ENCODE measurements around the gene LUC7L. TPM values are rescaled to one million over a fixed set of nuclear protein-coding genes. Genes with fewer than 3 reads are reported as not detected.
"Not testable (repeated sequence)": the region's sequence is repeated elsewhere in the genome, so short reads cannot be mapped to it uniquely, and the experiment has no call there.

The LUC7L gene
- total and polyA plus RNA-seq, 5 experiments from 2014 or later = 4.5 to 194 (median 11.9) TPM

DNA sequence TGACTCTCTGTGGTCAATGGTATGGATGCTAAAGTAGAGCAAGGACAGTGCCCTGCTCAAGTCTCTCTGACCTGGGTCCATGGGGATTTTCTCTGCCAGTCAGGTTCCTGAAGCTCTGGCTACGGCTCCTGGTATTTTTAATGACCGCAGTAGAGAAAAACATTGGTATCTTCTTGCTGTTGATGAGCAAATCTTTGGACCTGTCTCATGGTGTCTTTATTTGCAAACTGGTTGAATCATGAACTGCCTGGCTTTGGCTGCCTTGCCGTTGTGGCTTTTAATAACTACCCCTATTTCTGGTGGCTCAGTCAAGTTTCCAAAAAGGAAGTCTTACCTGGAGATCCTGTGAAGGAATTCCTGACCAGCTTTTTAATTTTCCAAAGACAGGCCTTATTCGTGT is 14.1 kb upstream of the LUC7L start:
- H3K27me3 Mint-ChIP-seq = no peaks in the 10 kb centered on the region
- H3K4me1 Mint-ChIP-seq = peaks cover 0 to 38% (median 15%) of the 10 kb centered on the region in 4 donors
- POLR2A ChIA-PET = interaction anchor here (0.7 kb wide), 1 partner anchor 546 kb away, joined by 3 read pairs; no protein-coding TSS in a partner anchor

DNA sequence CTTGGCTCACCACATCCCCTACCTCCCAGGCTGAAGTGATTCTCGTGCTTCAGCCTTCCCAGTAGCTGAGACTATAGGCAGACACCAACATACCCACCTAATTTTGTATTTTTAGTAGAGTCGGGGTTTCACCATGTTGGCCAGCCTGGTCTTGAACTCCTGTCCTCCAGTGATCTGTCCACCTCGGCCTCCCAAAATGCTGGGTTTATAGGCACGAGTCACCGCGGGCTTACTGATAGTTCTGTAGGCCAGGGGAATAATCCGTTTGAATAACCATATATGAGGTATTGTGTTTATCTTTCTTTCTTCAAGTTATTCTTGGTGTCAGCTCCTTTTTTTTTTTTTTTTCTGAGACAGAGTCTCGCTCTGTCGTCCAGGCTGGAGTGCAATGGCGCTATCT is 13.0 kb upstream of the LUC7L start:
- peaks cover 0 to 19% (median 0%) of the 10 kb centered on the region in 3 donors for H3K36me3 Mint-ChIP-seq
- POLR2A ChIA-PET = interaction anchor here (1.3 kb wide), 1 partner anchor 11 kb away, joined by 3 read pairs; no protein-coding TSS in a partner anchor
- H3K27me3 Mint-ChIP-seq = no peaks in the 10 kb centered on the region
- H3K9me3 Mint-ChIP-seq = no peaks in the 10 kb centered on the region
- DNase-seq = no peak
- no peak overlapping the region for H3K4me3 Mint-ChIP-seq
- H3K27ac Mint-ChIP-seq = peak overlapping the region in 1 of 10 donors; percentile 69
- peaks cover 0 to 39% (median 15%) of the 10 kb centered on the region in 4 donors for H3K4me1 Mint-ChIP-seq
- ATAC-seq = no peak

More for the DNA sequence above, 14.1 kb upstream of the LUC7L start:
- ATAC-seq = no peak
- Mint-ChIP-seq H3K4me3 (no peak overlapping the region), H3K9me3 (no peaks in the 10 kb centered on the region), H3K27ac (no peak overlapping the region), H3K36me3 (peaks cover 0 to 25% (median 0%) of the 10 kb centered on the region in 3 donors)
- DNase-seq = no peak

DNA sequence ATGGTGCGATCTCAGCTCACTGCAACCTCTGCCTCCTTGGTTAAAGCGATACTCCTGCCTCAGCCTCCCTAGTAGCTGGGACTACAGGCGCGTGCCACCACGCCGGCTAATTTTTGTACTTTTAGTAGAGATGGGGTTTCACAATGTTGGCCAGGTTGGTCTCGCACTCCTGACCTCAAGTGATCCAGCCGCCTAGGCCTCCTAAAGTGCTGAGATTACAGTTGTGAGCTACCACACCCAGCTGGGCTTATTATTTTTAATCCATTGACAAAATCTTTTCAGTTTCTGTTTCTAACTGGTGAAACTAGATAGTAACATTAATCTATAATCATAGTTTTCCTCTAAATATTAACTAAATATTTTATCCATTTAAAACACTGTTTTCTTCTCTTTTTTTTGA is 11.3 kb upstream of the LUC7L start:
- H3K27ac Mint-ChIP-seq = no peak overlapping the region
- no peaks in the 10 kb centered on the region for H3K9me3 Mint-ChIP-seq
- peaks cover 3 to 40% (median 18%) of the 10 kb centered on the region in 4 donors for H3K4me1 Mint-ChIP-seq
- POLR2A ChIA-PET = interaction anchor here (0.7 kb wide), 1 partner anchor 12 kb away, joined by 3 read pairs; no protein-coding TSS in a partner anchor
- DNase-seq (no peak), ATAC-seq (no peak)
- peaks cover 0 to 19% (median 0%) of the 10 kb centered on the region in 3 donors for H3K36me3 Mint-ChIP-seq
- no peak overlapping the region for H3K4me3 Mint-ChIP-seq
- H3K27me3 Mint-ChIP-seq = no peaks in the 10 kb centered on the region

DNA sequence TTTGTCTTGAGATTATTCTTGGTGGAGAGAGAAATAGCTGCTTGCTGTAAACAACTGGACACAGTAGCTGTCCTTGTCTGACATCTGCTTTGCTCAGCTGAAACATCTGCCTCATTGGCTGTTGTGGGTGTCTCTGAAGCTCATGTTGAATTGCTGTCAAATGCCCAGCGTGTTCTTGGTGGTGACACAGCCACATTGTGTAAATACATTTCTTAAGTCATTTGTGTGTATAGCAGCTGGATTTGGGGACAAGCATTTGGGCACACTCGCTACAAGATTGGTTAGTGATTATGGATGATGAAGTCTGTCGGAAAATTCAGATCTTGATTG is 10.7 kb upstream of the LUC7L start:
- Mint-ChIP-seq H3K9me3 (no peaks in the 10 kb centered on the region), H3K27ac (peak overlapping the region in 2 of 10 donors; percentile 1 to 19), H3K27me3 (no peaks in the 10 kb centered on the region), H3K4me3 (no peak overlapping the region), H3K4me1 (peaks cover 9 to 44% (median 22%) of the 10 kb centered on the region in 4 donors), H3K36me3 (peaks cover 0 to 17% (median 0%) of the 10 kb centered on the region in 3 donors)
- POLR2A ChIA-PET = interaction anchor here (0.9 kb wide), 1 partner anchor 10 kb away, joined by 3 read pairs; no protein-coding TSS in a partner anchor
- DNase-seq = no peak
- ATAC-seq = no peak

DNA sequence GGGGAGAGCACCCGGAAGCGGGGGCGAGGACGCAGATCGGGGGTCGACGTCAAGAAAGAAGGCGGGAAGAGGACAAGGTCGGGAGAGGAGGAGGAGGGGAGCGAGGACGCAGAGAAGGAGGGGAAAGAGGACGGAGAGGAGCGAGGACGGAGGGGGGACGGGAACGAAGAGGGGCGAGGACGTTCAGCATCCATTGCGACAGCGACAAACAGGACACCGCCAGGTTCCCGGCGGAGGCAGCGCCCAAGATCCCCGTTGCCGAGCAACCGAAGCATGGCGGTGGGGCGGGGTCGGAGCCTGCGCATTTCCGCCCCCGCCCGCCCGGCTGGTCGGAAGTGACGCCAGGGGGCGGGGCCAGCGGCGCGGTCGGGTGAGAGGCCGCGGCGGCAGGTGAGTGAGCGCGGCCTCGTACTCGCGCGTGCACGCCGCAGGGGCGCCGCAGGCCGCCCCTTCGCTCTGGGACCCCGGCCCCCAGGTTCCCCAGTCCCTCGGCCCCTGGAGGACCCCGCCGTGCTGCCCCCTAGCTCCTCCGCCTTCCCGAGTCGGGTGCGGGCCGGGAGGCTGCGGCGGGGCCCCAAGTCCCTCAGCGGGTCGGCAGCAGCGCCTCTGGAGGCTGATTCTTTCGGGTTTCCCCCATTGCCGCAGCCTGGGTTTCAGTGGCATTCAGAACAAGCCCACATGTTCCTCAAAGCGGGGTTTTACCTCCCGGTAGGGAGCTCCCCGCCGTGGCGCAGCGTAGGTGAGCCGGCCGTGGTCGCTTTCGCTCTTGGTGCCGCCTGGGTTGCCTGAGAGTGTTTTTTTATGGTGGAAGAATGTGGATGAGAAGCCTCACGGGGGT is 5.4 kb upstream of the LUC7L start, which contains the start of gene FAM234A:
FAM234A (plus strand) TSS at position 354 of the 838 bp plus-strand sequence. CDS start 19,593 bp downstream, outside the sequence.
- Mint-ChIP-seq H3K9me3 (no peaks in the 10 kb centered on the region), H3K27me3 (no peaks in the 10 kb centered on the region)

DNA sequence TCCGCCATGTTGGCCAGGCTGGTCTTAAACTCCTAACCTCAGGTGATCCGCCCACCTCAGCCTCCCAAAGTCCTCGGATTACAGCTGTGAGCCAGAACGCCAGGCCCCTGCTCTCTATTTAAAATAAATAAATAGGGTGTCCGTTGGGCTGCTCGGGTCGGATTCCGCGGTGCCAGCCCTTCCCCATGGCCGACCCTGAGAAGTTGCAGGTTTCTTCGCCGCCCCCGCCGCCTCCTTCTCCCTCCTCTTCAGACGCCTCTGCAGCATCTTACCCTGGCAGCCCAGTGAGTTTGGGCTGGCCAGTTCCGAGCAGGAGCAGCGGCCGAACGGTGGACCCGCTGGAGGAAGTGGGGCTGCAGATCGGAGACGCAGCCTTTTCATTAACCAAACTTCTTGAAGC is 1.7 kb upstream of the LUC7L start:
- peak overlapping the region in 2 of 10 donors; percentile 12 to 45 for H3K4me3 Mint-ChIP-seq
- no peaks in the 10 kb centered on the region for H3K9me3 Mint-ChIP-seq
- H3K27ac Mint-ChIP-seq = peak overlapping the region in 2 of 10 donors; percentile 21 to 24
- DNase-seq (no peak), ATAC-seq (no peak)
- POLR2A ChIA-PET = interaction anchor here (0.6 to 1.4 kb wide), 3 partner anchors 73 to 140 kb away, joined by 3 to 4 read pairs (median 3); no protein-coding TSS in a partner anchor
- H3K4me1 Mint-ChIP-seq = peaks cover 18 to 45% (median 40%) of the 10 kb centered on the region in 4 donors
- no peaks in the 10 kb centered on the region for H3K27me3 Mint-ChIP-seq
- H3K36me3 Mint-ChIP-seq = peaks cover 0 to 25% (median 3%) of the 10 kb centered on the region in 3 donors

More for the DNA sequence above, 5.4 kb upstream of the LUC7L start, which contains the start of gene FAM234A:
- peak; percentile 86 to 90 for ATAC-seq
- peaks cover 11 to 21% (median 17%) of the 10 kb centered on the region in 4 donors for H3K4me1 Mint-ChIP-seq
- peak within 1 kb of the TSS; percentile 90 to 99 (median 96) for H3K4me3 Mint-ChIP-seq
- no peaks in the 10 kb centered on the region for H3K36me3 Mint-ChIP-seq
- peak within 1 kb of the TSS; percentile 94 to 100 (median 100) for H3K27ac Mint-ChIP-seq
- POLR2A ChIA-PET = interaction anchor here (0.6 to 3.2 kb wide), 20 partner anchors 11 to 1773 kb away, joined by 3 to 25 read pairs (median 6); partner anchors contain the start of genes ARHGDIG, AXIN1, DECR2 and POLR3K
- peak; percentile 90 to 99 (median 96) for DNase-seq

DNA sequence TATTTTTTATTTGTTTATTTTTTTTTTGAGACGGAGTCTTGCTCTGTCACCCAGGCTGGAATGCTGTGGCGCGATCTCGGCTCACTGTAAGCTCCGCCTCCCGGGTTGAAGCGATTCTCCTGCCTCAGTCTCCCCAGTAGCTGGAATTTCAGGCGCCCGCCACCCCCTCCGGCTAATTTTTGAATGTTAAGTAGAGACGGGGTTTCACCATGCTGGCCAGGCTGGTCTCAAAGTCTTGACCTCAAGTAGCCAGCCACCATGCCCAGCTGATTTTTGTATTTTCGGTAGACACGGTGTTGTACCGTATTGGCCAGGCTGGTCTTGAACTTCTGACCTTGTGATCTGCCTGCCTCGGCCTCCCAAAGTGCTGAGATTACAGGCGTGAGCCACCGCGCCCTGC is 1.1 kb upstream of the LUC7L start:
- not testable (repeated sequence) for H3K9me3 Mint-ChIP-seq, H3K27me3 Mint-ChIP-seq, ATAC-seq, DNase-seq
- POLR2A ChIA-PET = interaction anchor here (0.8 to 1.8 kb wide), 6 partner anchors 9 to 171 kb away, joined by 3 to 6 read pairs (median 4); partner anchors contain the start of gene DECR2
- Mint-ChIP-seq H3K27ac (peak overlapping the region in 3 of 10 donors; percentile 20 to 24 (median 21)), H3K4me3 (peak overlapping the region in 3 of 10 donors; percentile 19 to 85 (median 32)), H3K36me3 (peaks cover 0 to 31% (median 5%) of the 10 kb centered on the region in 3 donors), H3K4me1 (peaks cover 17 to 44% (median 36%) of the 10 kb centered on the region in 4 donors)

DNA sequence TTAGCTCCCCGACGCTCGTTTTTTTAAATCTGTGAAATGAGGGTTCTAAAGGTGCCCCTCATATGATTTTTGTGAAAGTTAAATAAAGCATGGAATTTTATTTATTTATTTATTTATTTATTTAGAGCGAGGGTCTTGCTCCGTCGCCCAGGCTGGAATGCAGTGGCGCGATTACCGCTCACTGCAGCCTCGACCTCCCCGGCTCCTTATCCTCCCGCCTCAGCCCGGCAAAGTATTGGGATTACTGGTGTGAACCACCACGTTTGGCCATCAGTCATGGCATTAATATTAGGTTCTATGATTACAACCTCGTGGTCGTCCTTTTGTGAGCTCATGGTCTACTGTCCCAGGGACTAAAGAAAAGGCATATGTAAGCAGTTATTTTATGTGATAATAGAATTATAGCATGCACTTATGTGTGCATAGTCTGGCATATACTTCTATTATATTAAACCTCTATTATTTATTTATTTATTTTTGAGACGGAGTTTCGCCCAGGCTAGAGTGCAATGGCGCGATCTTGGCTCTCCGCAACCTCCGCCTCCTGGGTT is 557 bp upstream of the LUC7L start:
- Mint-ChIP-seq H3K27me3 (no peaks in the 10 kb centered on the region), H3K4me3 (peak overlapping the region; percentile 12 to 88 (median 78)), H3K4me1 (peaks cover 13 to 39% (median 32%) of the 10 kb centered on the region in 4 donors), H3K36me3 (peaks cover 0 to 35% (median 5%) of the 10 kb centered on the region in 3 donors), H3K27ac (peak overlapping the region; percentile 62 to 96 (median 86)), H3K9me3 (no peaks in the 10 kb centered on the region)
- POLR2A ChIA-PET = interaction anchor here (0.6 to 1.8 kb wide), 13 partner anchors 10 to 407 kb away, joined by 3 to 6 read pairs (median 4); partner anchors contain the start of genes AXIN1, DECR2 and METTL26
- ATAC-seq (no peak), DNase-seq (no peak)

DNA sequence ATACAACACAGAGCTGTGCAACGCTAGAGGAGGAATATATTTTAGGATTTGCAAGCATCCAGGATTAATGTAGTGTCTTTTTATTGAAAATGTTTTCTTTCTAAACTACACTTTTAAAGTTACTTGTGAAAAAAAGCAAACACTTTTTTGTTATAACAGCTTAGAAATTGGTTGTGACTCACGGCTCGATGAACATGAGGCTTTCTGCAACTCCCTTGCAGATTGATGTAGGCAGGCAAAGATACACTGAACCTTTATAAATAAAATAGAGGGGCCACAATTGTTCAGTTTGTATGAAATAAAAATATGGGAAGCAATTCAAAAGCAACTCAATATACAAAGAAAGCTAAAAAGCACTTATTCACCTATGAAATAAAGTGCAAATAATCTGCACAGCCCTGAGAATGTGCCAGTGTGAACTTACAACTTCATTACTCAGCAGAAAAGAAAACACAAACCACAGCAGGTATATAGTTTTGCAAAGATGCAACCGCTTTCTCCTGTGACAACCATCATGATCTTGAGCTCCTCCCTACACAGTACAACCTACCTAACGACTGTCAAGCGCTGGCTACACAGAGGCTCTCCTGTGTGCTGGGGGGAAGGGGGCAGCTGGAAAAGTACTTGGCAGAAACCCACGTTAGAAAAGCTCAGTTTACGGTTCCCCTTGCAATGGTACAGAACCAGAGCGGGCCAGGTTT is 948 bp downstream of the LUC7L start:
- ATAC-seq = peak in 1 of 2 donors; percentile 20
- Mint-ChIP-seq H3K36me3 (peaks cover 0 to 50% (median 8%) of the 10 kb centered on the region in 3 donors), H3K27ac (peak overlapping the region; percentile 68 to 98 (median 94)), H3K27me3 (no peaks in the 10 kb centered on the region), H3K4me1 (peaks cover 9 to 37% (median 29%) of the 10 kb centered on the region in 4 donors), H3K4me3 (peak overlapping the region; percentile 81 to 92 (median 88)), H3K9me3 (no peaks in the 10 kb centered on the region)
- DNase-seq = peak in 1 of 10 donors; percentile 18
- POLR2A ChIA-PET = interaction anchor here (0.6 to 1.8 kb wide), 12 partner anchors 25 to 175 kb away, joined by 3 to 7 read pairs (median 4); partner anchors contain the start of genes AXIN1 and POLR3K

DNA sequence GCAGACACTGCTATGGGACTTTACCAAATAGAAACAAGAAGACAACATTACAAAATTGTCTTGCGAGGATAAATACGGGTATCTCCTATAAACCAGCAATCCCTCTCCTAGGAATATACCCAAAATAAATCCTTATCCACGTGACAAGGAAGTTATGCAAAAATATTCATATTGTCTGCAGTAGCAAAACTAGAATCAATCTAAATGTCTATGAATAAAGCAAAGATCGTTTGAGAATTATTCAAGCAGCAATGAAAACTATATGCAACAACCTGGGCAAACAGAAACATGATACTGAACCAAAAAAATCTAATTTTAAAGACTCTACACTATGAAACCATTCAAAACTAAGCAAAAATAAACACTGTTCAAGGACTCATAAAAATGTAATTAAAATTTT is 9.2 kb downstream of the LUC7L start:
- Mint-ChIP-seq H3K36me3 (peaks cover 0 to 92% (median 7%) of the 10 kb centered on the region in 3 donors), H3K27ac (no peak overlapping the region)
- POLR2A ChIA-PET = no interaction called here

DNA sequence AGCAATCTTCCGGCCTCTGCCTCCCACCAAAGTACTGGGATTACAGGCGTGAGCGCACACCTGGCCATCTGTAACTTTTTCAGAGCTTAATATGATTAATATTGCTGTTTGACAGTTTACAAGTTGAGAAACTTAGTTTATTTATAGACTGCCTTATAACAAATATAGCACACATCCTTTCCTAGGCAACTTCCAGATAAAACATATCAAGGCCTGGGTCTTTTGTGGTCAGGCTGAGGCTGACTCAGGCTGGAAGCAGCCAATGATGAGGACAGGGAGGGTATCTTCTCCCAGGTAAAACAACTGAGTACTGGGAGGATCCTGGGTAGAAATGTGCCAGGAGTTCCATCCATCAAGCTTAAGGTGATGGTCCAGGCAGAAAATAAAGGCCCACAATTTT is 16.2 kb downstream of the LUC7L start:
- H3K36me3 Mint-ChIP-seq = peaks cover 0 to 96% (median 12%) of the 10 kb centered on the region in 3 donors

More for the DNA sequence above, 9.2 kb downstream of the LUC7L start:
- Mint-ChIP-seq H3K27me3 (no peaks in the 10 kb centered on the region), H3K4me1 (peaks cover 4 to 23% (median 9%) of the 10 kb centered on the region in 4 donors), H3K4me3 (no peak overlapping the region), H3K9me3 (no peaks in the 10 kb centered on the region)
- ATAC-seq (no peak), DNase-seq (no peak)

More for the DNA sequence above, 16.2 kb downstream of the LUC7L start:
- Mint-ChIP-seq H3K27me3 (no peaks in the 10 kb centered on the region), H3K9me3 (no peaks in the 10 kb centered on the region), H3K27ac (peak overlapping the region in 3 of 10 donors; percentile 6 to 66 (median 53)), H3K4me3 (no peak overlapping the region), H3K4me1 (peaks cover 6 to 25% (median 7%) of the 10 kb centered on the region in 4 donors)
- DNase-seq (no peak), ATAC-seq (no peak)
- POLR2A ChIA-PET = no interaction called here

All from naive thymus-derived CD8-positive, alpha-beta T cell (primary cell).